CD4-positive, alpha-beta T cell treated with Interleukin-15 for 1 hour (primary cell): ENCODE data around the gene DOCK2.

ENCODE experiments used
- DNase-seq: peaks from one replicate; pipeline ENCODE4 v3.0.0-alpha.2; 2020

DOCK2 gene

GRCh38 chr5:170108266-170108785, 471.3 kb downstream of the DOCK2 start:
- no peak for DNase-seq

DNA sequence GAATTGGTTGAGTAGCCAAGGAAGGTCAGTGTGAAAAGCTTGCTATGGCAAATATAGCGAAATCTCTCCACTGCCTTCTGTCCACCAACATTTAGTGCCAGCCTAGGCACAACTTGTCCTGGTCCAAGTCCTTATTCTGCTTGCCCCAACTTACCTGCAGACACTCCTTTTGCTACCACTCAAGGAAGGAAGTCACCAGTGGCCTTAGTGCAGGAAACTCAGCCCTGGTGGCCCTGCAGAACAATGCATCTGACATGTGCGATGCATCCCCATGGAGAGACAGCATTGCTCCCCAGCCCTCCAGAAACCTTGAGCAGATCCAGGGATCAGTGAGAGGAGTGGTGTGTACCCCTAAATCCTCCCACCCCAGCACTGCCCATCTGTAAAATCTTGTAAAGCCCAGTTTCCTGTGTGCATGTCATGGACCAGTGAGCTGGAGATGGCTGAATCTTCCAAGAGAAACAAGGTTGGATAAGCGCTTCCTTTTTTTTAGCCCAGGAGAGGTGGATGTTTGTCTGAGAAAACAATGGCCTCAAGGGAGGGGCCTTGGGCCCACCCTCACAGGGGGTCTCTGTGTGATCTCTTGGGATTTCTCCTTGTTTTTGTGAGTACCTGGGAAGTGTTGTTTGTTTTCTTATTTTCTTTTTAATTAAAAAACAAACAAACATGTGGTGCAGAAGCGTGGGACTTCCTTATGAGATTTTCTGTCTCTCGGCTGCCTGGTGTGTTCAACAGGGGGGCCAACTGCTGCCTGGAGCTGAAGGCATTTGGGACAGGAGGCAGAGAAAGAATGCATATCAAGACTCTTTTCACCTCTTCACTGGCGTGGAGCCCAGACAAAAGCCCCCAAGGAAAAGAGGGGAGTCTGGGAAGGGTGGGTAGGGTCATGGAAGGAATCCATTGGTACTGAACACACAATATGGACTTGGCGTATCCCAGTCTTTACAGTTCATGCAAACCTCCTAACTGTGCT, 472.3 kb downstream of the DOCK2 start:
- DNase-seq = no peak

GRCh38 chr5:170110403-170111087, 473.5 kb downstream of the DOCK2 start:
- no peak for DNase-seq

DNA sequence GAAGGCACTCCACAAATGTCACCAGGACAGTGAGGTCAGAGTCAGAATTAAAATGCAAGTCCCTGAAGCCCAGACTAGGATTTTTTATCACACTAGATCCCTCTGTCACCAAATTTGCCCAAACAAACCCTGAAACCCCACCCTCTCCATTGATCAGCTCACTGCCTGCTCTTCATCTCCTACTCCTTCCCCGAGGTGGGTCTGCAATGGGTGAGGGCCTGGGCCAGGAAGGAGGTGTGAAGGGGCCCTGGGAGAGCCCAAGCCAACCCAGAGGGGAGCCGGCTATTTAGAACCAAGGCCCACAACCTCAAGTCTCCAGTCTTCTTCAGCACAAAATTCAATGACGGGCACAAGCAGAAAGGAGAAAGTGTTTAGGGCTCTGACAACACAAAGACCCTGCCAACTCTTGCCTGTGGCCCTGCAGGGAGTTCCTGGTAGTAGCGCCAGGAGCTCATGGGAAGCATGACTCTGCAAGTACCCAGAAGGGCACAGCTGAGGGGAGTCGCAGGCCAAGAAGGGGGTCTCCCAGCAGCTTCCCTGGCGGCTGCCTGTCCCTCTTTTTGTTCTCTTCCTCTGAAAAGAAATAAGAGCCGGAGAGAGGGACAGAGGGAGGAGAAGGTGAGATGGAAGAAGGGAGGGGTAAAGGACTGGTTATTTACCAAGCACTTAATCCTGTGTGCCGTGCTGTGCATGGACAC, 474.2 kb downstream of the DOCK2 start:
- DNase-seq = no peak

DNA sequence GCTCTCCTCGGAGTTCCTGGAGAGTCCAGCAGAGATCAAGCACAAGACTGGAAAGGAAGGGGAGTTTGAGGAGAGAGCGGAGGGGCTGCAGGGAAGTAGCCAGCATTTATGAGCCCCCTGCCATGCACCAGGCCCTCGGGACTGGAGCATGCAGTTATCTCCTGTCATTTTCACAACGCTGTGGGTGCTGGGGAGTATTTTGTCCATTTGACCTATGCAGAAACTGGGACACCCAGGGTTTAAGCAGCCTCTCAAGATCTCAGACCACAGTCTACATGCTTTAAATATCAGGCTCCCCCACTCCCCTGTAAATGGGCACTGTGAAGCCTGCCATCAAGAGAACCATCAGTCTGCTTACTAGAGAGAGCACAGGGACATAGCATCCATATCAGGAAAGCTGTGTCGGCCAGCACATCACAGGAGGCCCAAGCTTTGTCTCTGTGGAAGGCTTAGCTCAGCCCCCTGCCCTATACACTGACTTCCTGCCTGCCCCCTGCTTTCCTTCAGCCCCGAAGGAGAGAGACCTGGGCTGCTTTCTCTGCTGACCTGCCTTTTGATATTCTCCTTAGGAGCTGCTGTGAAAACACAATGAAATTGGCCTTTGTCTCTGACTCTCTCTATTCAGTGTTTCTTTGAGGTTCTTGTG, 475.9 kb downstream of the DOCK2 start:
- no peak for DNase-seq

- no peak for DNase-seq
Measured at GRCh38 chr5:170113522-170113900, 476.4 kb downstream of the DOCK2 start.

GRCh38 chr5:170114271-170114670, 477.2 kb downstream of the DOCK2 start:
- no peak for DNase-seq

GRCh38 chr5:170115925-170116324, 478.9 kb downstream of the DOCK2 start:
- DNase-seq = no peak

DNA sequence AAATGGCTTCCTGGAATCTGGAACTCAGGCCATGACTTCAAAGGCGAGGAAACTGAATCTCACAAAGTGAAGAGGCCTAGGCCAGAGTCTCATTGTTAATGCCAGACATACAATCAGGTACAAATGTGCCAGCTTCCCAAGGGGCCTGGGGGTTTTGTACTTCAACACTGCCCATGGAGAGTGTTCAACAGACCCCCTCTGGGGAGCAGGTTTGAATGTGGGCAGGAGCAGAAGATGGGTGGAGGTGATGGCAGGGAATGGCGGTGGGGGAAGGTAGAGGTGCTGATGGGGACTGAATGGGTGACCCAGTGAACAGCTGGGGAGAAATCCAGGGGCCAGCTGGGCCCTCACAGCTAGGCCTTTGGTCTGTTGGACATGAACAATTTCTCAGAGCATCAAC, 480.7 kb downstream of the DOCK2 start:
- DNase-seq = no peak

DNA sequence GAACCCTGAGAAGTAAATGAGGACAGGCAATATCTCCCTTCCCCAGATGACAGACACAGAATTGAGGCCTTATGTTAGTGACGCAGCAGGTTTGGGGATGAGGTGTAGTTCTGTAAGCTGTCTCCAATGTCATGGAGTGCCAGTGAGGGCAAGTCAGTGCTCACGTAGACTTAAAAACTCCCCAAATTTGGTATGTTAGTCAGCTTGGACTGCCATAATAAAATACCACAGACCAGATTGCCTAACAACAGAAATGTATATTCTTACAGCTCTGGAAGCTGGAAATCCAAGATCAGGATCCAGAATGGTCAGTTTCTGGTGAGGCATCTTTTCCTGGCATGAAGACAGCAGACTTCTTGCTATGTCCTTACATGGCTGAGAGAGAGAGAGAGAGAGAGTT, 483.5 kb downstream of the DOCK2 start:
- no peak for DNase-seq

DNA sequence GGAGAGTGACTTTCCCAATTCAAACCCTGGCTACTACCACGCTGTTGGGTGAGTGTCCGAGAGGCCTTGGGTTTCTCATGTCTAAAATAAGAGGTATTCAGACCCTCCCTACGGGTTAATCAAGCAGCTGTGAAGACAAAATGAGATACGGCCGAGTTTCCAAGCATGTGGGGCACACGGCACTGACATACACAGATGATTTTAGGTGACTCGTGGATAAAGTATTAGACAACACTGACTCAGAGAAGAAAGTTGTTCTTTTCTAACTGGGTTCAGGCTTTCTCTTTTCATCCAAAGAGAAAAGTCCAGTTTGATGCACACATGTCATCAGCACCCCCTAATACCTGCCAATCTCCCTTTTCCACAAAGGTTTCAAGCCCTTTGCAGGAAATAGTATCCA, 484.2 kb downstream of the DOCK2 start:
- no peak for DNase-seq

DNA sequence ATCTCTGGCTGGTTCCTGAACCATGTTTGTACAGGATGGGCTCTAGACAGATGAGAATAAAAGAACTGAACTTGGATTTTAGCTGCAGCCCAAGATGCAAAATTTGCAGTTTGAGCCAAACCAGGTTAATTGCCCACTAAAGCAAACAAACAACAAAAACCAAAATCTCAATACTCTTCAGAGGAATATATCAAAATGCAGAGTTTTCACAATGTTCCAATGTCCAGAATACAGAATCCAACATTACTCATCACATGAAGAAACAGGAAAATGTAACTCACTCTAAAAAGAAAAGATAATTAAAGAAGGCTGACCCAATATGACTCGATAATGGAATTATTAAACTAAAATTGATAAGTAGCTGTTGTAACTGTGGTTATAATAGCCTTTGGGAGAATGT, 489.0 kb downstream of the DOCK2 start:
- no peak for DNase-seq

DNA sequence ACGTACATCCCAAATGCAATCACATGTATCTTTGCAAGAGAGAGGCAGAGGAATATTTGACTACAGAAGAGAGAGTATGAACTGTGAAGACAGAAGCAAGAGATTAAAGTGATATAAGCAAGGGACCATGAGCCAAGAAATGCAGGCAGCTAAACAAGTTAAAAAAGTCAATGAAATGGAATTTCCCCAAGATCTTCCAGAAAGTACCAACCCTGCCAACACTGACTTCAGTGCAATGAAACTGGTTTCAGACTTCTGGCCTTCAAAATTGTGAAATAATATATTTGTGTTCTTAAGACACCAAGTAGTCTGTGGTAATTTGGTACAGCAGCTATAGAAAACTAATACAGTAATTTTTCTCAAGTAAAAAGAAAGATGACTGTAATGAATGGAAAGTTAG, 489.6 kb downstream of the DOCK2 start:
- DNase-seq = no peak

GRCh38 chr5:170131235-170131634, 494.2 kb downstream of the DOCK2 start:
- no peak for DNase-seq

- DNase-seq = no peak
Measured at GRCh38 chr5:170132269-170132975, 495.3 kb downstream of the DOCK2 start.
